ENCODE data around the gene KLHL2.
"Not testable (repeated sequence)": the region's sequence is repeated elsewhere in the genome, so short reads cannot be mapped to it uniquely, and the experiment has no call there.

Gene KLHL2, protein sequence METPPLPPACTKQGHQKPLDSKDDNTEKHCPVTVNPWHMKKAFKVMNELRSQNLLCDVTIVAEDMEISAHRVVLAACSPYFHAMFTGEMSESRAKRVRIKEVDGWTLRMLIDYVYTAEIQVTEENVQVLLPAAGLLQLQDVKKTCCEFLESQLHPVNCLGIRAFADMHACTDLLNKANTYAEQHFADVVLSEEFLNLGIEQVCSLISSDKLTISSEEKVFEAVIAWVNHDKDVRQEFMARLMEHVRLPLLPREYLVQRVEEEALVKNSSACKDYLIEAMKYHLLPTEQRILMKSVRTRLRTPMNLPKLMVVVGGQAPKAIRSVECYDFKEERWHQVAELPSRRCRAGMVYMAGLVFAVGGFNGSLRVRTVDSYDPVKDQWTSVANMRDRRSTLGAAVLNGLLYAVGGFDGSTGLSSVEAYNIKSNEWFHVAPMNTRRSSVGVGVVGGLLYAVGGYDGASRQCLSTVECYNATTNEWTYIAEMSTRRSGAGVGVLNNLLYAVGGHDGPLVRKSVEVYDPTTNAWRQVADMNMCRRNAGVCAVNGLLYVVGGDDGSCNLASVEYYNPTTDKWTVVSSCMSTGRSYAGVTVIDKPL

DNA sequence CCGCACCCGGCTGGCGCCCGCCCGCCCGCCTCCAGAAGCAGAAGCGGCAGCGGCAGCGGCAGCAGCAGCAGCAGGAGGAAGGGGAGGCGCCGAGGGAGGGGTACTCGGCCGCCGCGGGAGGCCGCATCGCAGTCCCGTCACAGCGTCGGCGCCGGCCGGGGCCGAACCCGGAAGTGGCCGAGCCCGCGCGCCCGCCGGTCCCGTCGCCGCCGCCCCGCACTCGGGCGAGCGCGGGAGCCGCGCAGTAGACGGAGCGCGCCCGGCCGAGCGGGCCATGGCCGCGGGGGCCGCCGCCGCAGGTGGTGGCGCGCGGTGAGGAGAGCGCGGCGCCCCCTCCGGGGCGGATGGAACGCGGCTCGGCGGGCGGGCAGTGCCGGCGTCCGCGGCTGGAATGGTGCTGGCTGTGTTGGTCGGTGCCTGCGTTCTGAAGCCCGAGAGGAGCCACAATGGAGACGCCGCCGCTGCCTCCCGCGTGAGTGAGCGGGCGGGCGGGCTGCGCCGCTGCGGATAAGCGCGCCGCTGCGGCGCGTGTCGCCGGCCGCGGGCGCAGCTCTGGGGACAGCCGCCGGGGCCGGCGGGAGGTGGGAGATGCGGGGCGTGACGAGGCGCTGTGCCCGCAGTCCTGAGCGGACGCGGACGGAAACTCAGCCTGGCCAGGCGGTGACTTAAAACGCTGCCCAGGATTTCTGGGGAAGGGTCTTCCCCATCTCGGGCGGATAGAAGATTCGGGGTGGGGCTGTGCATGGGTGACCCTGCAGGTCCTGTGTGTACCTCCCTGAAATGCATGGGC, at the start of gene KLHL2:
KLHL2 (plus strand) TSS at position 131 of the 790 bp plus-strand sequence; CDS start at position 447, 316 bp downstream.
- DNase-seq: peak; percentile 88

GRCh38 chr4:165158762-165159161, 48.6 kb upstream of the KLHL2 start:
- no peak for DNase-seq

DNA sequence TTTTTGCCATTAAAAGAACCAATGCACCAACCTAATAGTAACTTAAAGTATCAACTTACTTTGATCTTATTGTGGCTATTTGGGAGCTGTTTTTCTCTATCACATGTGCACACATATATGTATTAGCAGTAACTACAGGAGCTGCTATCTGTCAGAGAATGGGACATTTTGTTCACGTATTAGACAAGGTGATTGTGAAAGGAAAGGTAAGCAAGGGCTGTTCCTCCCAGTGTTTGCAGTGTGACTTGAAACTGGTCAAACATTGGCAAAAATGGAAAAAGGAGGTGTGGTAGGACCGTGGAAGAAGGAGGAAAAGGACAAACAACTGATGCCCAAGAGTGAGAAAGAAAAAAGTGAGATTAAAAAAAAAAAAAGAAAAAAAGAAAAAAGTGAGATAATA, 43.1 kb upstream of the KLHL2 start:
- no peak for DNase-seq

GRCh38 chr4:165166872-165167271, 40.5 kb upstream of the KLHL2 start:
- not testable (repeated sequence) for DNase-seq

- DNase-seq: no peak
These were observed 39.7 kb upstream of the KLHL2 start for GRCh38 chr4:165167650-165168049.

- no peak for DNase-seq
These were observed 36.5 kb upstream of the KLHL2 start for GRCh38 chr4:165170819-165171218.

DNA sequence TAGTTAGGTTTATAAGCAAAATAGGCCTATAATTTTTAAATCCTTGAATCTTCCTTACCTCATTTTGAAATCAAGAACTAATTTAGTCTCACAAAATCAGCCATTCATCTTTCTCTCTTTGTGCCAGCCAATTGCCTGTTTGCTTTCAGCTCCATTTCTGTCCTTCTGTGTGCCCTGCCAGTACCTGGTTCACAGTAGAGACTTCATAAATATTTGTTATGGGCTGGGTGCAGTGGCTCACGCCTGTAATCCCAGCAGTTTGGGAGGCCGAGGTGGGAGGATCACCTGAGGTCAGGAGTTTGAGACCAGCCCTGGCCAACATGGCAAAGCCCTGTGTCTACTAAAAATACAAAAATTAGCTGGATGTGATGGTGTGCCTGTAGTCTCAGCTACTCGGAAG, 31.9 kb upstream of the KLHL2 start:
- not testable (repeated sequence) for DNase-seq

- no peak for DNase-seq
These were observed 31.5 kb upstream of the KLHL2 start for GRCh38 chr4:165175879-165176278.

DNA sequence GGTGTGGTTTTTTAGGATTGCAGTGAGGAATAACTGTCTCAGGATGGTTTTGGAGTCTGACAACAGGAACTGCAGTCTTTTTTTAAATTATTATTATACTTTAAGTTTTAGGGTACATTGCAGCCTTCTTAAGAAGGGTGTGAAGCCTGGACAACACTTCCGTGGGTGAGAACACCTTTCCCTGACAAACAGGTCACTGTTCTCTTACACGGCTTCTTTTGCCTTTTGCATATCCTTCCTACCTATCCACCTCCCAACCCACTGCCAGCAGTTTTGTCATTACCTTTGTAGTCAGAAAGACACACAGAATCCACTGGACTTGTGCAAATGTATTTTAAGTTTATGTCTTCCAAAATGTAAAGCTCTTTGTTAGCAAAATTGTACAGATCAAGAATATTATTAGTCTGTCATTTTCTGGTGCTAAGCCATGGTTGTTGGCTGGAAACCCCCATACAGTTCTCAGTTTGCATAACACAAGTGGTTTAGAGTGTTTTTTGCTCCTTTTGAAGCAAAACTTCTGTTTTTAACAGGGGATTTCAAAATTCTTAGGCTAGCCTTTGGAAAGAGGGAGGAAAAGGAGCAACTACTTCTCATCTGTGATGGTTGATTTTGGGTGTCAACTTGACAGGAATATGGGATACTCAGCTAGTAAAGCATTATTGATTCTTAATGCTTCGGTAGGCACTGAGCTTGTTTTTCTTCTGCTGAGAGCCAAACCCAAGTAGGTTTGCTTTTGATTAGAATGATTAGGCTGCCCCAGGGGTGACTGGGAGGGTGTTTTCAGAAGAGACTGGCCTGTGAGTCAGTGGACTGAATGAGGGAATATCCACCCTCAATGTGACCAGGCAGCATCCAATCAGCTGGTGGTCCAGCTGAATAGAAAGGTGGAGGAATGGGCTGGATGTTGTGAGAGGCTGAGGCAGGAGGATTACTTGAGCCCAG, 29.4 kb upstream of the KLHL2 start:
- DNase-seq: peak; percentile 6

DNA sequence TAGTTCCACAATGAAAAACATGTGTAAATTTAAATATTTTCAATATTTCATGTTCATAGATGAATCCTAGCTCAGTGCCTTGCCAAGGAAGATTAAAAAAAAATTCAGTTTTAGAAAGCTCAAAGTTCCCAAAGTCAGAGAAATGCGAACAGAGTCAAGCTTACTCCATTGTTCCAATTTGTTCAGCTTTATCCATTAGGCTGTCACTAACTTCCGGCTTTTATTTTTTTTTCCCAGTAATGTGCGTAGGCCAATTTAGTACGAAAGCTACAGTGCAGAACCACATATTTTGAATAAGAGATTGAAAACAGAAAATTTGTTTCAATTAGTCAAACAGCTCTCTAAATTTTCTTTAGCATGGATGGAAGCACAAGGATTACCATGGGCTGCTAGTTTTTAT, 23.1 kb upstream of the KLHL2 start:
- no peak for DNase-seq

DNA sequence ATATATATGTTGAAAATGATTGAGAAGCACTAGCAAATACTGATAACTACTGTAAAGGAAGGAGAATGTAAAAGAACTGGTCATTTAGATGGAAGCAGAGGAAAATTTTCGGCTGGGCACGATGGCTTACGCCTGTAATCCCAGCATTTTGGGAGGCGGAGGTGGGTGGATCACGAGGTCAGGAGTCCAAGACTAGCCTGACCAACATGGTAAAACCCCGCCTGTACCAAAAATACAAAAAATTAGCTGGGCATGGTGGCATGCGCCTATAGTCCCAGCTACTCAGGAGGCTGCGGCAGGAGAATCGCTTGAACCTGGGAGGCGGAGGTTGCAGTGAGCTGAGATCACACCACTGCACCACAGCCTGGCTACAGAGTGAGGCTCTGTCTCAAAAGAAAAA, 22.4 kb upstream of the KLHL2 start:
- not testable (repeated sequence) for DNase-seq

DNA sequence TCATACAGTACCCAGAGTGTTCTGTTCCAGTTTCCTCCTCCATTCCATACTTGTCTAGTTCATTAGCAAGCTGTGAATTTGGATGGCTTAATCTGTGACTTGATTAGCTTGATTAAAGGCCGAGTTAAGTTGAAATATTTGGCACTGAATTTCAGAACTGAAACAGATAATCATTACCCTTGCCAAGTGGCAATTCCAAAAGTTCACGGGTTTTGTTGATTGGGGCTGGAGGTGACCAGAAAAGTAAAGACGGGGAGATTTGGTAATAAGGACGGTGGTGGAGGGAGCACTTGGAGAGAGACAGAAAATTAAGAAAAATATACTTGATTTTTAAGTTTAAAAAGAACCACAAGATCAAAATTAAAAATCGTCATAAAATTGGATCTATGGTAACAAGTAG, 21.9 kb upstream of the KLHL2 start:
- DNase-seq: no peak

DNA sequence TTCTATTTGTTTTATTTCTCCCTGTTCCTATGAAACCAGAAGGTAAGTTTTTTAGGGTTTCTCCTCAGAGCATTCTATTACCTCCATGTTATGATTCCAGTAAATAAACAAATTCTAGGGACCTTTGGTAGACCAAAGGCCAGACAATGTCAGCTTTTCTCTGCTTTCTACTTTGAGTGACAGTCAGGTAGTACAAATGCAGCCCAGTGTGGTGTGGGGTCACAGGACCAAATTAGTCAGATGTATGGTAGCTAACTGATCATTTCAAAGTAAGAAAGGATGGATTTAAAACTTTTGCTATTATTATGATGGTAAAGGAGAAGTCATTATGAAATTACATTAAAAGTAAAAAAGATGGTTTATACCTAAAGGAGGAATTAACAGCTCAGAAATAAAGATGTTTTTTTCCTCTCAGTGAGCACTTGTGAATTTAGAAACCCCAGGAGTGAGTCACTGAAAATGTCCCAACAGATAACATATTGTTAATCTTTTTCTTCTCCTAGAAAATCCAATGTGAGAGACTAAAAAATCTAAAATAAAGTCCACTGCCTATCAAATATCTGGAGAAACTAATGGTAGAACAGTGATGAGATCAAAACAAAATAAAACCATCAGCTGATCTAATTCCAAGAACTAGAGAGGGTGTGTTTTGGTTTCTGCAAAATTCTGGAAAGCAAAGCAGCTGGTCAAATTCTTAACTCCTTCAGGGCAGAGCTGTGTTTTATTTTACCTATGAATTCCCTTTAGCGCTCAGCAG, 16.6 kb upstream of the KLHL2 start:
- DNase-seq: no peak

- DNase-seq: no peak
These were observed 16.1 kb upstream of the KLHL2 start for GRCh38 chr4:165191348-165191656.

DNA sequence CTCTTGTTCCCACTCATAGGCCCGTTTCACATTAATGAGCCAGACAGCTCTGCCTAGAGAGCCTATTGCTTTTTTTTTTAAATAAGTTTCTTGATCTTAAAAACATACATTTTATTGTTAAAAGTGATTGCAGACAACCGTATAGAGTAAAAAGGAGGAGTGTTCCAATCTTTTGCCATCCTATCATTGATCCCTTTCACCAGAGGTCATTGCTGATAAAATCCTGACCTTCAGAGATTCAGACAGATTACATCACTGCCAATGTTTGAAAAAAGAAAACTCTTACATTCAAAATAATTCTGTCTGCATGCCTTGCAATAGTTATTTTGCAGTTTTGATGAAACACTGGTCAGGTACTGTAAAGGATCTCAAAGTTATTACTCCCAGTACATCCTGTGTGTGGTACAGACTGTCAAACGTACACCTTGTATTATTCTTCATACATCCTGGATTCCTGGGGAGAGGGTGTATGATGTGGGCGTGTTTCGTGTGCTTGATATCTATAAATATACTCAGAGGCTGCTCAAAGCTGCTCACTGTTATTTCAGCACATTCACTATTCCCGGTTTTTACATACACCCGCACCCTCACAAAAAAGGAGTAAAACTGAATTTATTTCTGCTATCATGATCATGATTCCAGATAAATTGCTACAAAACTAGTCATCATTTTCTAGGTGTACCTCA, 15.4 kb upstream of the KLHL2 start:
- no peak for DNase-seq

- DNase-seq: no peak
These were observed 14.9 kb upstream of the KLHL2 start for GRCh38 chr4:165192500-165192898.

GRCh38 chr4:165192956-165193355, 14.4 kb upstream of the KLHL2 start:
- no peak for DNase-seq

DNA sequence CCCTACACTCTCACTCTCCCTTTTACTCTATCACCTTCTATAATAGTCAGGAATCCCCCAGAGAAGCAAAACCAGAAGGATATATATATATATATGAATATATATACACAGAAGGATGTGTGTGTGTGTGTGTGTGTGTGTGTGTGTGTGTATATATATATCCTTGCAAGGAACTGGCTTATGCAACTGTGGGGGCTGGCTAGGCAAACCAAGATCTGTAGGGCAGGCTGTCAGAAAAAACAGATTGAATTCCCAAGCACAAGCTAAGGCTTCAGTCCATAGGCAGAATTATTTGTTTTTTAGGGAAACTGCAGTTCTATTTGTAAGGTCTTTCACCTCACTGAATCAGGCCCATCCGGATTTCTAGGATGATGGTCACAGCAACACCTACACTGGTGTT, 13.0 kb upstream of the KLHL2 start:
- no peak for DNase-seq

GRCh38 chr4:165198329-165198728, 9.0 kb upstream of the KLHL2 start:
- DNase-seq: no peak

DNA sequence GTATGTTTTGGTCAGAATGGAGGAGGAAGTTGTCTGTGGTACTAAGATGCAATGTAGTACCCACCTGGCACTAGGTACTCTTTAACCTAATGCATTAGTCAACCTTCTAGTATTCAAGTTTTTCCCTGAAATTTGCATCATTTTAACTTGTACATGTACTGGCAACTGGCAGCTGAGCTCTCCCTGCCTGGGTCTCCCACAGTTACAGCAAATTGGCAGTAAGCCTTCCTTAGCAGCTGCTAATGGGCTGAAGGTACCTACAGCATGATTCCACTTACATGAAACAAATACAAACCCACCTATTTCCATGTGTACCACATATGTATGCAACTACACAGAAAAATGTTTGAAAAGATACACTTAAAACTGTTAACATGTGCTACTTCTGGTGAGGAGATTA, 8.1 kb upstream of the KLHL2 start:
- DNase-seq: no peak

DNA sequence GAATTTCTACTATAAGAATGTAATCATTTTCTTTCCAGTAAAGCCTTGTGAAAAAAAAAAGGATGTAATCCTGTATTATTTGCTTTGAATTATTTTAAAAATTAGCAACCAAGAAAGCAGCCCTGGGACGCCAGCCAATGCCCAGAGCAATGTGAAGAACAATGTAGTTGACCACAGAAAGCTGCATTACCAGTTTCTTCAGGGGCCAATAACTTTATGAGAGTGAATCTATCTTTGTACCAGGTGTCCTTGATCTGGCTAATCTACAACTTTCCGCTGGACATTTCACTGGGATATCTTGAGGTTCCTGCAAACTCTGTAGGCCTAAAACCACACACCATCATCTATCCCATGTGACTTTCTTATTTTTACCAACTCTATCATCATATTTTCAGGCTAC, 7.6 kb upstream of the KLHL2 start:
- DNase-seq: no peak
